ENCODE measurements around the gene IQCC.
A peak's percentile ranks its signal among the peaks of the same experiment; 100 is the strongest.

IQCC gene

DNA sequence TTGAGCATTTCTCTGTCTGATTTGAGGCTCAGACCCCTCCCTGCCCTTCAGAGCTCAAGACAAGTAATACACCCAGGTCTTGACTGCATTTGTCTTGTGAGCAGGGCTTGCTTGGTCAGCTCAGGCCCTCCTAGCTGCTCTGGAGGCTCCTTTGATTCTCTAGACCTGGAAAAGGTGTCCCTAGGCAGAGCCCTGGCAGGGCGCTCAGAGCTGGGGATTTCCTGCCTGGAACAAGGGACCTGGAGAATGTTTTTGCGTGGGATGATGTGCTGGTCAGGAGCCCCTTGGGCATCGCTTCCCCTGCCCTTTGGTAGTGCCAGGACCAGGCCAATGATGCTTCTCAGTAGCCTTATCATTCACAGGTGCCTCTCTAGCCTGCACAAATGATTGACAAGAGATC is 9.9 kb upstream of the IQCC start:
- Histone ChIP-seq H3K4me1 (ENCODE audit: insufficient read depth, insufficient read length) (peaks cover 29% of the 10 kb centered on the region), H3K9ac (ENCODE audit: insufficient read length, low read depth) (no peak overlapping the region), H3K27me3 (ENCODE audit: insufficient read depth, insufficient read length) (no peaks in the 10 kb centered on the region), H3K4me3 (ENCODE audit: insufficient read length, low read depth) (no peak overlapping the region), H3K36me3 (ENCODE audit: insufficient read depth, insufficient read length, low read length) (peaks cover 83% of the 10 kb centered on the region), H3K9me3 (ENCODE audit: insufficient read depth, low read length) (no peaks in the 10 kb centered on the region)
- DNase-seq (ENCODE audit: low read depth, low spot score), result no peak
- no peak for TF ChIP-seq SUZ12 (IDR thresholded peaks at IDR 0.05; ENCODE audit: extremely low read depth, insufficient read depth, insufficient read length)
- TF ChIP-seq YY1 (IDR thresholded peaks at IDR 0.05; ENCODE audit: insufficient read depth, insufficient read length), result no peak
- TF ChIP-seq ZNF274 (IDR thresholded peaks at IDR 0.05; ENCODE audit: low read depth, low read length), result no peak

- H3K9me3 ChIP-seq (ENCODE audit: insufficient read depth, low read length), result no peaks in the 10 kb centered on the region
- TF ChIP-seq YY1 (IDR thresholded peaks at IDR 0.05; ENCODE audit: insufficient read depth, insufficient read length) (no peak), ZNF274 (IDR thresholded peaks at IDR 0.05; ENCODE audit: low read depth, low read length) (no peak), SUZ12 (IDR thresholded peaks at IDR 0.05; ENCODE audit: extremely low read depth, insufficient read depth, insufficient read length) (no peak)
- H3K36me3 ChIP-seq (ENCODE audit: insufficient read depth, insufficient read length, low read length), result peaks cover 78% of the 10 kb centered on the region
- H3K9ac ChIP-seq (ENCODE audit: insufficient read length, low read depth), result no peak overlapping the region
- no peaks in the 10 kb centered on the region for H3K27me3 ChIP-seq (ENCODE audit: insufficient read depth, insufficient read length)
- peaks cover 32% of the 10 kb centered on the region for H3K4me1 ChIP-seq (ENCODE audit: insufficient read depth, insufficient read length)
- DNase-seq (ENCODE audit: low read depth, low spot score), result no peak
- H3K4me3 ChIP-seq (ENCODE audit: insufficient read length, low read depth), result no peak overlapping the region
Observed at GRCh38 chr1:32195972-32196823, 9.3 kb upstream of the IQCC start.

GRCh38 chr1:32197074-32197473 is 8.4 kb upstream of the IQCC start:
- Histone ChIP-seq H3K4me1 (ENCODE audit: insufficient read depth, insufficient read length) (peaks cover 41% of the 10 kb centered on the region), H3K9me3 (ENCODE audit: insufficient read depth, low read length) (no peaks in the 10 kb centered on the region), H3K9ac (ENCODE audit: insufficient read length, low read depth) (no peak overlapping the region), H3K4me3 (ENCODE audit: insufficient read length, low read depth) (no peak overlapping the region), H3K36me3 (ENCODE audit: insufficient read depth, insufficient read length, low read length) (peaks cover 69% of the 10 kb centered on the region), H3K27me3 (ENCODE audit: insufficient read depth, insufficient read length) (no peaks in the 10 kb centered on the region)
- no peak for TF ChIP-seq YY1 (IDR thresholded peaks at IDR 0.05; ENCODE audit: insufficient read depth, insufficient read length)
- DNase-seq (ENCODE audit: low read depth, low spot score), result no peak

DNA sequence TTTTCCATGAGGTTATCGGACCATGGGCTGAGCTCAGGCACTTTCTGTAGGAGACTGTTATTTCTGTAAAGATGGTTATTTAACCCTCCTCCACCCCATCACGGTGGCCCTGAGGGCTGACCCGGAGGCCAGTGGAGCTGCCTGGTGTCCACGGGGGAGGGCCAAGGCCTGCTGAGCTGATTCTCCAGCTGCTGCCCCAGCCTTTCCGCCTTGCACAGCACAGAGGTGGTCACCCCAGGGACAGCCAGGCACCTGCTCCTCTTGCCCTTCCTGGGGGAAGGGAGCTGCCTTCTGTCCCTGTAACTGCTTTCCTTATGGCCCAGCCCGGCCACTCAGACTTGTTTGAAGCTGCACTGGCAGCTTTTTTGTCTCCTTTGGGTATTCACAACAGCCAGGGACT is 7.6 kb upstream of the IQCC start:
- peaks cover 62% of the 10 kb centered on the region for H3K36me3 ChIP-seq (ENCODE audit: insufficient read depth, insufficient read length, low read length)
- H3K4me1 ChIP-seq (ENCODE audit: insufficient read depth, insufficient read length), result peaks cover 43% of the 10 kb centered on the region
- no peak for TF ChIP-seq SUZ12 (IDR thresholded peaks at IDR 0.05; ENCODE audit: extremely low read depth, insufficient read depth, insufficient read length)
- no peak for TF ChIP-seq ZNF274 (IDR thresholded peaks at IDR 0.05; ENCODE audit: low read depth, low read length)
- no peak for TF ChIP-seq YY1 (IDR thresholded peaks at IDR 0.05; ENCODE audit: insufficient read depth, insufficient read length)
- H3K4me3 ChIP-seq (ENCODE audit: insufficient read length, low read depth), result no peak overlapping the region
- DNase-seq (ENCODE audit: low read depth, low spot score), result no peak
- H3K9me3 ChIP-seq (ENCODE audit: insufficient read depth, low read length), result no peaks in the 10 kb centered on the region
- H3K27me3 ChIP-seq (ENCODE audit: insufficient read depth, insufficient read length), result no peaks in the 10 kb centered on the region
- no peak overlapping the region for H3K9ac ChIP-seq (ENCODE audit: insufficient read length, low read depth)

- H3K36me3 ChIP-seq (ENCODE audit: insufficient read depth, insufficient read length, low read length), result peaks cover 56% of the 10 kb centered on the region
- H3K9ac ChIP-seq (ENCODE audit: insufficient read length, low read depth), result no peak overlapping the region
Observed at GRCh38 chr1:32198237-32199042, 7.0 kb upstream of the IQCC start.

GRCh38 chr1:32199043-32199716 is 6.3 kb upstream of the IQCC start:
- peaks cover 55% of the 10 kb centered on the region for H3K36me3 ChIP-seq (ENCODE audit: insufficient read depth, insufficient read length, low read length)
- peaks cover 43% of the 10 kb centered on the region for H3K4me1 ChIP-seq (ENCODE audit: insufficient read depth, insufficient read length)
- no peak for TF ChIP-seq YY1 (IDR thresholded peaks at IDR 0.05; ENCODE audit: insufficient read depth, insufficient read length)
- TF ChIP-seq SUZ12 (IDR thresholded peaks at IDR 0.05; ENCODE audit: extremely low read depth, insufficient read depth, insufficient read length), result no peak
- no peak for TF ChIP-seq ZNF274 (IDR thresholded peaks at IDR 0.05; ENCODE audit: low read depth, low read length)
- H3K4me3 ChIP-seq (ENCODE audit: insufficient read length, low read depth), result no peak overlapping the region
- H3K27me3 ChIP-seq (ENCODE audit: insufficient read depth, insufficient read length), result peaks cover 1% of the 10 kb centered on the region
- DNase-seq (ENCODE audit: low read depth, low spot score), result no peak
- peak overlapping the region; percentile 82 for H3K9ac ChIP-seq (ENCODE audit: insufficient read length, low read depth)
- no peaks in the 10 kb centered on the region for H3K9me3 ChIP-seq (ENCODE audit: insufficient read depth, low read length)

More at GRCh38 chr1:32198237-32199042, 7.0 kb upstream of the IQCC start:
- no peak overlapping the region for H3K4me3 ChIP-seq (ENCODE audit: insufficient read length, low read depth)
- H3K9me3 ChIP-seq (ENCODE audit: insufficient read depth, low read length), result no peaks in the 10 kb centered on the region
- peaks cover 43% of the 10 kb centered on the region for H3K4me1 ChIP-seq (ENCODE audit: insufficient read depth, insufficient read length)
- no peak for DNase-seq (ENCODE audit: low read depth, low spot score)
- TF ChIP-seq YY1 (IDR thresholded peaks at IDR 0.05; ENCODE audit: insufficient read depth, insufficient read length) (no peak), ZNF274 (IDR thresholded peaks at IDR 0.05; ENCODE audit: low read depth, low read length) (no peak), SUZ12 (IDR thresholded peaks at IDR 0.05; ENCODE audit: extremely low read depth, insufficient read depth, insufficient read length) (no peak)
- no peaks in the 10 kb centered on the region for H3K27me3 ChIP-seq (ENCODE audit: insufficient read depth, insufficient read length)

DNA sequence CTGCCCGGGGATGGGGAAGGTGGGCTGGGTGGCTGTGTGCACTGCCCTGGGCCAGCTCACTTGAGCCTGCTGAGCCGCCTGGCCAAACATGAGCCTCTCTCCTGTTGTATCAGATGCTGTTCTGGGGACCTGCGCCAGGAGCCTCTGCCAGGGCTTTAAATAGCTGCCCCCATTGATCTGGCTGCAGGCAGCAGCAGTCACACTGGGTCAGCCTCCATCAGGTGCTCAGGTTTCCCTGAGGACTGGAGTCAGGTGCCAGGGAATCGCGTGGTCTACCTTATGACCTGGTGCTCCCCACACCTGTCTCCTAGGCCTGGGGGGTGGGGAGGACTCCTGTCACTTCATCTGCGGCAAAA is 5.8 kb upstream of the IQCC start:
- Histone ChIP-seq H3K4me3 (ENCODE audit: insufficient read length, low read depth) (peak overlapping the region; percentile 64), H3K36me3 (ENCODE audit: insufficient read depth, insufficient read length, low read length) (peaks cover 54% of the 10 kb centered on the region), H3K9ac (ENCODE audit: insufficient read length, low read depth) (peak overlapping the region; percentile 82), H3K4me1 (ENCODE audit: insufficient read depth, insufficient read length) (peaks cover 43% of the 10 kb centered on the region), H3K27me3 (ENCODE audit: insufficient read depth, insufficient read length) (peaks cover 4% of the 10 kb centered on the region), H3K9me3 (ENCODE audit: insufficient read depth, low read length) (no peaks in the 10 kb centered on the region)
- DNase-seq (ENCODE audit: low read depth, low spot score), result no peak
- no peak for TF ChIP-seq SUZ12 (IDR thresholded peaks at IDR 0.05; ENCODE audit: extremely low read depth, insufficient read depth, insufficient read length)
- TF ChIP-seq YY1 (IDR thresholded peaks at IDR 0.05; ENCODE audit: insufficient read depth, insufficient read length), result no peak
- no peak for TF ChIP-seq ZNF274 (IDR thresholded peaks at IDR 0.05; ENCODE audit: low read depth, low read length)
